A549 (cell line): ENCODE results near the gene CNGA1. TPM values are rescaled to one million over a fixed set of nuclear protein-coding genes. Genes with fewer than 3 reads are reported as not detected.
"Not testable (repeated sequence)": the region's sequence is repeated elsewhere in the genome, so short reads cannot be mapped to it uniquely, and the experiment has no call there.

Source experiments
- ATAC-seq, 2 experiments: fragments of 200-7000 bp in 1 of 2; fragments of >200 bp in 1 of 2; cut with Nextera tagmentation in 1 of 2; cut with Tn5 transposase in 1 of 2; 3 replicates each; pipeline versions ENCODE4 v1.8.0 to v1.9.1; 2018 to 2020; ENCODE audit warnings: mild to moderate bottlenecking in 1 of 2, moderate library complexity in 1 of 2
- CTCF ChIA-PET: fragments of 300-600 bp; sonication (Branson Sonifier 250); formaldehyde crosslinking; extraction: SDS; loops from one replicate; lab custom pipeline; 2021; ENCODE audit warnings: antibody characterized with exemption, inconsistent platforms; lab: Yijun Ruan, JAX
- POLR2A ChIA-PET: fragments of 350-600 bp; formaldehyde crosslinking; extraction: SDS; loops from one replicate; lab custom pipeline; 2021; ENCODE audit warnings: antibody characterized with exemption, inconsistent platforms; lab: Yijun Ruan, JAX
- DNase-seq, 2 experiments: peaks; one replicate each; pipeline versions ENCODE4 v3.0.0 to v3.0.0-alpha.2; 2011 to 2016; ENCODE audit warnings: low read depth in 1 of 2, low spot score in 1 of 2
- FAIRE-seq: peaks from 2 replicates; lab custom pipeline; 2011; peaks lifted over from hg19 to GRCh38; lab: Jason Lieb, UNC
- H3K27ac ChIP-seq, 2 experiments: fragments of >200 bp; sonication (Bioruptor Twin); formaldehyde crosslinking; 3 replicates each; pipeline ENCODE4 v1.5.1; 2016 to 2017
- H3K4me1 ChIP-seq: fragments of >200 bp; sonication (Bioruptor Twin); formaldehyde crosslinking; 3 replicates; pipeline ENCODE4 v1.6.1; 2016
- H3K4me2 ChIP-seq: fragments of >200 bp; sonication (Bioruptor Twin); formaldehyde crosslinking; 3 replicates; pipeline ENCODE4 v1.6.1; 2016
- H3K4me3 ChIP-seq: fragments of >200 bp; sonication (Bioruptor Twin); formaldehyde crosslinking; 3 replicates; pipeline ENCODE4 v1.5.1; 2016
- H3K9me3 ChIP-seq: fragments of >200 bp; sonication (Bioruptor Twin); formaldehyde crosslinking; 3 replicates; pipeline ENCODE4 v1.6.1; 2016
- CBX2 ChIP-seq: fragments of 200-600 bp; sonication (generic); IDR thresholded peaks from 2 replicates; pipeline ENCODE4 v1.6.1; 2016; ENCODE audit warnings: low read depth, mild to moderate bottlenecking, borderline replicate concordance
- CHD2 ChIP-seq: fragments of 150-350 bp; IDR thresholded peaks from 2 replicates; pipeline ENCODE4 v1.6.1; 2014; ENCODE audit warnings: low read length; ENCODE audit not compliant: partially characterized antibody
- CHD4 ChIP-seq: fragments of 200-600 bp; sonication (generic); IDR thresholded peaks from 2 replicates; pipeline ENCODE4 v1.6.1; 2016; ENCODE audit warnings: antibody characterized with exemption, mild to moderate bottlenecking, borderline replicate concordance
- FOSL2 ChIP-seq, 2 experiments: fragments of 450-650 bp in 1 of 2; fragments of >200 bp in 1 of 2; sonication (Bioruptor Twin) in 1 of 2; formaldehyde crosslinking; IDR thresholded peaks; 2 replicates each; pipeline versions ENCODE4 v1.5.0 to v1.6.1; 2016 to 2020; ENCODE audit warnings: mild to moderate bottlenecking in 1 of 2, moderate library complexity in 1 of 2
- GATA3 ChIP-seq: IDR thresholded peaks from 2 replicates; pipeline ENCODE4 v1.6.1; 2012; ENCODE audit warnings: borderline replicate concordance
- HOXB13 ChIP-seq: fragments of 250-450 bp; sonication (Bioruptor Pico); IDR thresholded peaks from 2 replicates; pipeline ENCODE4 v1.5.0; 2020; ENCODE audit warnings: low read depth, mild to moderate bottlenecking, moderate library complexity
- JUN ChIP-seq, 2 experiments: fragments of >200 bp; sonication (Bioruptor Twin); formaldehyde crosslinking; IDR thresholded peaks; 2 replicates in 1 of 2; 3 replicates in 1 of 2; pipeline ENCODE4 v1.6.1; 2016 to 2017
- KDM1A ChIP-seq: fragments of 200-600 bp; sonication (generic); IDR thresholded peaks from 2 replicates; pipeline ENCODE4 v1.6.1; 2016; ENCODE audit warnings: low read depth, mild to moderate bottlenecking
- MAZ ChIP-seq: fragments of 150-350 bp; IDR thresholded peaks from 2 replicates; pipeline ENCODE4 v1.6.1; 2014; ENCODE audit warnings: antibody characterized with exemption, low read depth, low read length, borderline replicate concordance
- NR3C1 ChIP-seq: fragments of >200 bp; sonication (Bioruptor Twin); formaldehyde crosslinking; IDR thresholded peaks from 3 replicates; pipeline ENCODE4 v1.6.1; 2017
- PHF8 ChIP-seq: fragments of 200-600 bp; sonication (generic); IDR thresholded peaks from 2 replicates; pipeline ENCODE4 v1.6.1; 2016; ENCODE audit warnings: low read depth, mild to moderate bottlenecking, antibody characterized with exemption, moderate library complexity, borderline replicate concordance
- RNF2 ChIP-seq: fragments of 200-600 bp; sonication (generic); IDR thresholded peaks from 2 replicates; pipeline ENCODE4 v1.6.1; 2016; ENCODE audit warnings: low read depth, mild to moderate bottlenecking, antibody characterized with exemption, moderate library complexity, borderline replicate concordance
- WGBS: methylation state at CpG from one replicate; pipeline ENCODE4 v1.1.6; 2017; ENCODE audit errors: missing lambda C conversion rate; 5-methylcytosine and 5-hydroxymethylcytosine counted together
- polyA plus RNA-seq, 4 experiments: library from polyadenylated mRNA; depleted of rRNA in 3 of 4; stranded (reverse); fragments of >200 nt; fragmentation: RNase III in 1 of 4; extraction: RNeasy Plus Mini Kit Qiagen cat#74134 plus additional on column Dnase treatment in 1 of 4; gene quantifications; 2 replicates in 3 of 4; 3 replicates in 1 of 4; pipeline ENCODE4 v1.2.3, GENCODE V29; 2011 to 2017

Gene CNGA1
- polyA plus RNA-seq, 2 of the 4 experiments (the other 2 are of a cell fraction) = 0.12 TPM; not detected in 1

DNA sequence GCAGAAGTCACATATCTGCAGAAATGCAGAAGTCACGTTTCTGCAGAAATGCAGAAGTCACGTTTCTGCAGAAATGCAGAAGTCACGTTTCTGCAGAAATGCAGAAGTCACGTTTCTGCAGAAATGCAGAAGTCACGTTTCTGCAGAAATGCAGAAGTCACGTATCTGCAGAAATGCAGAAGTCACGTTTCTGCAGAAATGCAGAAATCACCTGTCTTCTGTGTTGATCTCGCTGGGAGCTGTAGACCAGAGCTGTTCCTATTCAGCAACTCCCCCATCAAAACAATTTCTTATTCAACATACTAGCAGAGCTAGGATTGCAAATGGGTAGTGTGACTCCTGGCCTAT lies 93.2 kb downstream of the CNGA1 start:
- POLR2A ChIA-PET, FAIRE-seq, DNase-seq, H3K9me3 ChIP-seq, H3K4me2 ChIP-seq, H3K27ac ChIP-seq, H3K4me3 ChIP-seq, H3K4me1 ChIP-seq, ATAC-seq: not testable (repeated sequence)
- CTCF ChIA-PET = interaction anchor here (3.0 kb wide), 1 partner anchor 10 kb away, joined by 11 read pairs; no protein-coding TSS in a partner anchor
- WGBS = 9% methylated on average over 8 of the region's 8 CpGs

DNA sequence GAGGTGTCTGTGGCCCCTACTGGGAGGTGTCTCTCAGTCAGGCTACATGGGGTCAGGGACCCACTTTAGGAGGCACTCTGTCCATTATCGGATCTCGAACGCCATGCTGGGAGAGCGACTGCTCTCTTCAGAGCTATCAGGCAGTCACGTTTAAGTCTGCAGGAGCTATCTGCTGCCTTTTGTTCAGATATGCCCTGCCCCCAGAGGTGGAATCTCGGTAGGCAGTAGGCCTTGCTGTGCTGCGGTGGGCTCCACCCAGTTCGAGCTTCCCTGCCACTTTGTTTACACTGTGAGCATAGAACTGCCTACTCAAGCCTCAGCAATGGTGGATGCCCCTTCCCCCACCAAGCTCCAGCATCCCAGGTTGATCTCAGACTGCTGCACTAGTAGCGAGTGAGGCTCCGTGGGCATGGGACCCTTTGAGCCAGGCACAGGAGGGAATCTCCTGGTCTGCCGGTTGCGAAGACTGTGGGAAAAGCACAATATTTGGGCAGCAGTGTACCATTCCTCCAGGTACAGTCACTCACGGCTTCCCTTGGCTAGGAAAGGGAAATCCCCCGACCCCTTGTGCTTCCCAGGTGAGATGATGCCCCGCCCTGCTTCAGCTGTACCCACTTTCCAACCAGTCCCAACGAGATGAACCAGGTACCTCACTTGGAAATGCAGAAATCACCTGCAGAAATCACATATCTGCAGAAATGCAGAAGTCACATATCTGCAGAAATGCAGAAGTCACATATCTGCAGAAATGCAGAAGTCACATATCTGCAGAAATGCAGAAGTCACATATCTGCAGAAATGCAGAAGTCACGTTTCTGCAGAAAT lies 93.8 kb downstream of the CNGA1 start:
- 19% methylated on average over 9 of the region's 17 CpGs for WGBS
- H3K4me3 ChIP-seq, POLR2A ChIA-PET, FAIRE-seq, H3K4me1 ChIP-seq, DNase-seq, H3K27ac ChIP-seq, ATAC-seq, H3K9me3 ChIP-seq, H3K4me2 ChIP-seq: not testable (repeated sequence)
- CTCF ChIA-PET = interaction anchor here (3.0 kb wide), 1 partner anchor 11 kb away, joined by 11 read pairs; no protein-coding TSS in a partner anchor

DNA sequence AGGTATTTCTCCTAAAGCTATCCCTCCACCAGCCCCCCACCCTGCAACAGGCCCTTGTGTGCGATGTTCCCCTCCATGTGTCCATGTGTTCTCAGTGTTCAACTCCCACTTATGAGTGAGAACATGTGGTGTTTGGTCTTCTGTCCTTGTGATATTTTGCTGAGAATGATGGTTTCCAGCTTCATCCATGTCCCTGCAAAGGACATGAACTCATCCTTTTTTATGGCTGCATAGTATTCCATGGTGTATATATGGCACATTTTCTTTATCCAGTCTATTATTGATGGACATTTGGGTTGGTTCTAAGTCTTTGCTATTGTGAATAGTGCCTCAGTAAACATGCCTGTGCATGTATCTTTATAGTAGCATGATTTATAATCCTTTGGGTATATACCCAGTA lies 99.3 kb downstream of the CNGA1 start:
- 94% methylated on average over 1 of the region's 1 CpG for WGBS
- POLR2A ChIA-PET, H3K9me3 ChIP-seq, H3K27ac ChIP-seq, H3K4me2 ChIP-seq, DNase-seq, ATAC-seq, FAIRE-seq, H3K4me3 ChIP-seq, H3K4me1 ChIP-seq: not testable (repeated sequence)
- CTCF ChIA-PET = interaction anchor here (0.9 to 1.9 kb wide), 3 partner anchors 10 to 454 kb away, joined by 3 to 6 read pairs (median 4); partner anchors contain the start of gene COMMD8

DNA sequence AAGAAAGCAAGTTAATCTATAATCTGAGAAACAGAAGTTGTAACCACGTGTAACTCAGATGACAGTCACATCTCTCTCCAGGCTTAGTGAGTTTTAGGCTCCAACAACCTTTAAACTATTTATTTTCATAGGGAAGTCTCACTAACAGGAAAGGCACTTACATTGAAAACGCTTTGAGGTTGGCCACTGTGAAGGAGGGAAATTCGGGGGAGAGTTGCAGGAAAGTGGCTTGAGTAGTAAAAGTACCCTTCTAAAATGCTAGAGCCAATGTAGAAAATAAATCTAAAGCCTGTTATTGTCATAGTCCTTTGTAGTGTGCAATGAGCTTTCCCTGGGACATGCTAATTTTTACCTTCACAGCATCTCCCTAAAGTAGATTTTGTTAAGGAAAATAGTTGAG lies 101.1 kb downstream of the CNGA1 start:
- Histone ChIP-seq H3K9me3 (no peaks in the 10 kb centered on the region), H3K4me3 (peak overlapping the region; percentile 94; the same call in 1 of the 3 replicates), H3K27ac (no peak overlapping the region), H3K4me1 (0 out of 3 replicates have a peak, but pooled peaks cover 3% of the 10 kb centered on the region), H3K4me2 (peak overlapping the region; percentile 94)
- ChIA-PET POLR2A (no interaction called here), CTCF (interaction anchor here (1.9 kb wide), 1 partner anchor 18 kb away, joined by 6 read pairs; no protein-coding TSS in a partner anchor)
- no peak for TF ChIP-seq PHF8
- no peak for ATAC-seq
- no peak for FAIRE-seq
- 61% methylated on average over 3 of the region's 3 CpGs for WGBS
- no peak for DNase-seq

DNA sequence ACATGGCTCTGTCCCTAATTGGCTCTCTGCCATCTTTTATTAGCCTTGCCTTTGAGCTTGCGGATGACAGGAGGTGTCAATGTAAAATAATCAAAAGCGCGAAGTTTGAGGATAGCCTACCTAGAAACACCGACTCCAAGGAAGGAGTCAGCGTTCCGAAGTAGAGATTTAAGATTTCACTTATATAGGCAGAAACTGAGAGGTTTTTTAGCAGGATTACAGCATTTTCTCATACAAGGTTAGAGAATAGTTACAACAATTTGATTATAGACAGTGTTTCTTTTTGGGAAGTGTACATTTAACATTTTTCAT lies 101.6 kb downstream of the CNGA1 start:
- peak overlapping the region; percentile 94 for H3K4me3 ChIP-seq
- 0 out of 3 replicates have a peak, but pooled peaks cover 3% of the 10 kb centered on the region for H3K4me1 ChIP-seq
- 2% methylated on average over 6 of the region's 6 CpGs for WGBS
- ATAC-seq (peak in 1 of 2 experiments; percentile 36; a peak in 3 of 6 replicates), DNase-seq (no peak), FAIRE-seq (no peak)
- peak overlapping the region; percentile 94 for H3K4me2 ChIP-seq
- ChIA-PET POLR2A (interaction anchor here (0.6 to 0.8 kb wide), 3 partner anchors 10 to 16 kb away, joined by 3 to 7 read pairs (median 4); no protein-coding TSS in a partner anchor), CTCF (interaction anchor here (1.5 kb wide), 1 partner anchor 73 kb away, joined by 4 read pairs; no protein-coding TSS in a partner anchor)
- no peak for TF ChIP-seq HOXB13 (CRISPR knock-in tag)
- TF ChIP-seq CBX2 = no peak
- TF ChIP-seq GATA3 = no peak
- TF ChIP-seq FOSL2 (IDR thresholded peaks at IDR 0.05) = no peak
- TF ChIP-seq FOSL2 (CRISPR knock-in tag; IDR thresholded peaks at IDR 0.05) = no peak
- TF ChIP-seq NR3C1 = no peak
- no peak for TF ChIP-seq JUN (IDR thresholded peaks at IDR 0.05)
- no peak for TF ChIP-seq KDM1A
- no peak; the same call in 1 of the 2 replicates for TF ChIP-seq RNF2
- TF ChIP-seq CHD2 = no peak
- TF ChIP-seq MAZ = no peak
- TF ChIP-seq CHD4 = no peak
- H3K27ac ChIP-seq = peak overlapping the region; percentile 69 to 74; a peak in 4 of 6 replicates
- H3K9me3 ChIP-seq = no peaks in the 10 kb centered on the region
